Kidney (tissue), 14 donors: Measurements from ENCODE around the gene RPS6KA3. TPM values are rescaled to one million over a fixed set of nuclear protein-coding genes. Genes with fewer than 3 reads are reported as not detected.
"Not testable (repeated sequence)": the region's sequence is repeated elsewhere in the genome, so short reads cannot be mapped to it uniquely, and the experiment has no call there.

Experiments
- DNase-seq, 5 donors: peaks; one replicate each; pipeline ENCODE4 v3.0.0-alpha.2; 2013 to 2020
- FAIRE-seq: peaks from 2 replicates; lab custom pipeline; 2012; peaks lifted over from hg19 to GRCh38; lab: Jason Lieb, UNC
- H3K27ac ChIP-seq, 2 donors: one replicate each; pipeline ENCODE4 v1.7.0; 2013; ENCODE audit warnings: low read depth in 2 of 2, low read length in 2 of 2, inconsistent platforms in 1 of 2
- H3K27me3 ChIP-seq: one replicate; pipeline ENCODE4 v1.7.1; 2013; ENCODE audit warnings: low read length, inconsistent platforms; ENCODE audit not compliant: control insufficient read depth, insufficient read depth
- H3K36me3 ChIP-seq, 3 donors: one replicate each; pipeline versions ENCODE4 v1.7.0 to v1.7.1; 2013; ENCODE audit warnings: low read length in 3 of 3, control low read depth in 1 of 3, inconsistent platforms in 1 of 3; ENCODE audit not compliant: insufficient read depth in 3 of 3, control insufficient read depth in 2 of 3
- H3K4me1 ChIP-seq, 3 donors: one replicate each; pipeline versions ENCODE4 v1.7.0 to v1.7.1; 2013; ENCODE audit warnings: low read length in 3 of 3, inconsistent platforms in 1 of 3, low read depth in 1 of 3; ENCODE audit not compliant: control insufficient read depth in 2 of 3, insufficient read depth in 2 of 3
- H3K4me3 ChIP-seq, 3 donors: one replicate each; pipeline versions ENCODE4 v1.7.0 to v1.8.1; 2013; ENCODE audit warnings: low read length in 3 of 3, control low read depth in 1 of 3, inconsistent platforms in 1 of 3
- H3K9ac ChIP-seq, 3 donors: one replicate each; pipeline versions ENCODE4 v1.7.0 to v1.7.1; 2013; ENCODE audit warnings: low read length in 3 of 3, control low read depth in 1 of 3, inconsistent platforms in 1 of 3
- H3K9me3 ChIP-seq, 3 donors: one replicate each; pipeline versions ENCODE4 v1.7.0 to v1.7.1; 2013; ENCODE audit warnings: low read length in 3 of 3, control low read depth in 1 of 3, inconsistent platforms in 1 of 3; ENCODE audit not compliant: control insufficient read depth in 2 of 3, insufficient read depth in 1 of 3
- CTCF ChIP-seq: IDR thresholded peaks from 3 replicates; pipeline ENCODE4 v1.5.1; 2012; ENCODE audit warnings: mild to moderate bottlenecking, moderate library complexity, borderline replicate concordance; ENCODE audit not compliant: insufficient read depth; ENCODE audit errors: extremely low read depth
- intact Hi-C: fragments of 100-400 bp; cut with DNase I; formaldehyde crosslinking; loops from one replicate; pipeline ENCODE4 v1.11.1; 2022
- polyA plus RNA-seq: library from polyadenylated mRNA; stranded (reverse); fragments of 350-450 nt; fragmentation: Illumina TruSeq; extraction: RNeasy Lipid Tissue Mini Kit (QIAGEN cat#74804); gene quantifications from one replicate; pipeline ENCODE4 v1.2.3, GENCODE V29; 2014; ENCODE audit warnings: low read depth, low replicate concordance; ENCODE audit not compliant: insufficient read depth
- total RNA-seq: library from RNA; stranded (reverse); fragmentation: NEBNext Ultra II Directional; extraction: Animal tissue kit (Norgen Biotek cat#: 25700); gene quantifications from one replicate; pipeline ENCODE4 v1.2.1, GENCODE V29; 2021
- donor health status: control.
- donor health status: control.
- donor health status: control.
- donor health status: control.
- donor health status: control.
- donor health status: DM: yes; HTN: yes; CAD: no.
- donor health status: Normal renal cell carcinoma (clear cell type).

The RPS6KA3 gene
- total and polyA plus RNA-seq, 2 donors from 2014 or later, result 9.9 to 42.8 TPM

GRCh38 chrX:20177093-20177492 lies 89.6 kb downstream of the RPS6KA3 start:
- Histone ChIP-seq H3K27ac (no peak overlapping the region), H3K27me3 (peaks cover 5% of the 10 kb centered on the region), H3K4me1 (no peaks in the 10 kb centered on the region), H3K9ac (no peak overlapping the region), H3K36me3 (peaks cover 0 to 12% (median 7%) of the 10 kb centered on the region in 3 donors), H3K4me3 (no peak overlapping the region), H3K9me3 (no peaks in the 10 kb centered on the region)
- intact Hi-C loops, result no loop called here
- no peak for TF ChIP-seq CTCF
- no peak for DNase-seq
- no peak for FAIRE-seq

GRCh38 chrX:20173856-20174255 lies 92.9 kb downstream of the RPS6KA3 start:
- Histone ChIP-seq H3K9me3 (no peaks in the 10 kb centered on the region), H3K27me3 (peaks cover 9% of the 10 kb centered on the region), H3K9ac (no peak overlapping the region), H3K4me3 (no peak overlapping the region), H3K27ac (no peak overlapping the region), H3K36me3 (peaks cover 0 to 19% (median 7%) of the 10 kb centered on the region in 3 donors), H3K4me1 (no peaks in the 10 kb centered on the region)
- no peak for DNase-seq
- TF ChIP-seq CTCF, result no peak
- intact Hi-C loops, result no loop called here
- no peak for FAIRE-seq

GRCh38 chrX:20173313-20173712 lies 93.4 kb downstream of the RPS6KA3 start:
- intact Hi-C loops, result no loop called here
- no peaks in the 10 kb centered on the region for H3K4me1 ChIP-seq
- H3K9ac ChIP-seq, result no peak overlapping the region
- no peak overlapping the region for H3K4me3 ChIP-seq
- peaks cover 11% of the 10 kb centered on the region for H3K27me3 ChIP-seq
- no peak for TF ChIP-seq CTCF
- FAIRE-seq (no peak), DNase-seq (no peak)
- H3K27ac ChIP-seq, result no peak overlapping the region
- H3K9me3 ChIP-seq, result no peaks in the 10 kb centered on the region
- H3K36me3 ChIP-seq, result peaks cover 0 to 19% (median 7%) of the 10 kb centered on the region in 3 donors

GRCh38 chrX:20171887-20172286 lies 94.8 kb downstream of the RPS6KA3 start:
- TF ChIP-seq CTCF, result no peak
- Histone ChIP-seq H3K4me1 (no peaks in the 10 kb centered on the region), H3K36me3 (peaks cover 0 to 19% (median 7%) of the 10 kb centered on the region in 3 donors), H3K9ac (no peak overlapping the region), H3K9me3 (no peaks in the 10 kb centered on the region), H3K4me3 (no peak overlapping the region), H3K27me3 (peaks cover 9% of the 10 kb centered on the region), H3K27ac (no peak overlapping the region)
- no peak for FAIRE-seq
- DNase-seq, result no peak
- intact Hi-C loops, result no loop called here

GRCh38 chrX:20162516-20162915 lies 104.2 kb downstream of the RPS6KA3 start:
- H3K4me3 ChIP-seq, H3K4me1 ChIP-seq, H3K9ac ChIP-seq, H3K36me3 ChIP-seq, intact Hi-C loops, H3K9me3 ChIP-seq, FAIRE-seq, DNase-seq, H3K27ac ChIP-seq, H3K27me3 ChIP-seq: not testable (repeated sequence)
